ENCODE data around the gene NEUROD2.

The NEUROD2 gene

GRCh38 chr17:39607057-39607850, 466 bp downstream of the NEUROD2 start:
- Histone ChIP-seq H3K4me2 (ENCODE audit: low read length, poor library complexity, severe bottlenecking) (no peak overlapping the region), H3K23ac (ENCODE audit: low read length in 2 of 2) (no peak overlapping the region)

GRCh38 chr17:39606434-39607056, 1.2 kb downstream of the NEUROD2 start:
- no peak overlapping the region for H2BK5ac ChIP-seq (ENCODE audit: low read depth, low read length, poor library complexity, severe bottlenecking)
- H3K9ac ChIP-seq (ENCODE audit: low read length): no peak overlapping the region
- no peak overlapping the region for H3K23ac ChIP-seq (ENCODE audit: low read length in 2 of 2)
- no peak overlapping the region for H2BK15ac ChIP-seq (ENCODE audit: low read depth, poor library complexity, severe bottlenecking)
- no peak overlapping the region for H3K4ac ChIP-seq (ENCODE audit: low read depth in 1 of 2, low read length in 2 of 2)
- no peak for DNase-seq
- no peak overlapping the region for H2BK120ac ChIP-seq (ENCODE audit: low read depth, low read length)
- no peak overlapping the region for H3K27ac ChIP-seq (ENCODE audit: low read length, poor library complexity, severe bottlenecking)
- no peak overlapping the region for H2AFZ ChIP-seq (ENCODE audit: low read depth, low read length)
- no peak overlapping the region for H3K14ac ChIP-seq (ENCODE audit: low read length in 2 of 2)
- H3K18ac ChIP-seq (ENCODE audit: low read depth in 1 of 2, low read length in 2 of 2): no peak overlapping the region
- no peak overlapping the region for H4K8ac ChIP-seq (ENCODE audit: low read length)
- no peak overlapping the region for H2BK12ac ChIP-seq (ENCODE audit: low read length in 2 of 2)
- H3K9me3 ChIP-seq (ENCODE audit: control insufficient read depth, low read length): no peaks in the 10 kb centered on the region
- 1% methylated on average over 44 of the region's 66 CpGs for WGBS
- H3K79me1 ChIP-seq (replicated peaks; ENCODE audit: low read length, poor library complexity, severe bottlenecking): no peaks in the 10 kb centered on the region
- no peak overlapping the region for H3K4me2 ChIP-seq (ENCODE audit: low read length, poor library complexity, severe bottlenecking)
- H3K27me3 ChIP-seq (ENCODE audit: control insufficient read depth in 1 of 2, insufficient read depth in 1 of 2, low read length in 2 of 2): peaks cover 88 to 95% of the 10 kb centered on the region in 2 experiments
- H3K4me3 ChIP-seq (ENCODE audit: insufficient read depth in 1 of 2, low read depth in 1 of 2, low read length in 2 of 2): no peak overlapping the region
- no peak overlapping the region for H2AK5ac ChIP-seq (ENCODE audit: low read length, severe bottlenecking)
- H4K91ac ChIP-seq (ENCODE audit: low read length): no peak overlapping the region
- H3K4me1 ChIP-seq (ENCODE audit: control insufficient read depth, insufficient read depth, low read depth, low read length): peaks cover 21% of the 10 kb centered on the region
- no peaks in the 10 kb centered on the region for H3K36me3 ChIP-seq (ENCODE audit: control insufficient read depth in 1 of 2, insufficient read depth in 2 of 2, low read depth in 1 of 2, low read length in 2 of 2)

More at GRCh38 chr17:39607057-39607850, 466 bp downstream of the NEUROD2 start:
- Histone ChIP-seq H3K27ac (ENCODE audit: low read length, poor library complexity, severe bottlenecking) (no peak overlapping the region), H3K18ac (ENCODE audit: low read depth in 1 of 2, low read length in 2 of 2) (no peak overlapping the region), H4K8ac (ENCODE audit: low read length) (no peak overlapping the region), H3K4ac (ENCODE audit: low read depth in 1 of 2, low read length in 2 of 2) (no peak overlapping the region), H3K79me1 (replicated peaks; ENCODE audit: low read length, poor library complexity, severe bottlenecking) (no peaks in the 10 kb centered on the region), H2BK12ac (ENCODE audit: low read length in 2 of 2) (no peak overlapping the region), H3K36me3 (ENCODE audit: control insufficient read depth in 1 of 2, insufficient read depth in 2 of 2, low read depth in 1 of 2, low read length in 2 of 2) (no peaks in the 10 kb centered on the region), H3K9me3 (ENCODE audit: control insufficient read depth, low read length) (no peaks in the 10 kb centered on the region), H3K4me1 (ENCODE audit: control insufficient read depth, insufficient read depth, low read depth, low read length) (peaks cover 21% of the 10 kb centered on the region), H3K14ac (ENCODE audit: low read length in 2 of 2) (no peak overlapping the region), H2BK15ac (ENCODE audit: low read depth, poor library complexity, severe bottlenecking) (no peak overlapping the region), H3K9ac (ENCODE audit: low read length) (no peak overlapping the region), H2BK120ac (ENCODE audit: low read depth, low read length) (no peak overlapping the region), H2AK5ac (ENCODE audit: low read length, severe bottlenecking) (no peak overlapping the region), H3K27me3 (ENCODE audit: control insufficient read depth in 1 of 2, insufficient read depth in 1 of 2, low read length in 2 of 2) (peaks cover 88 to 90% of the 10 kb centered on the region in 2 experiments), H3K4me3 (ENCODE audit: insufficient read depth in 1 of 2, low read depth in 1 of 2, low read length in 2 of 2) (no peak overlapping the region), H4K91ac (ENCODE audit: low read length) (no peak overlapping the region), H2AFZ (ENCODE audit: low read depth, low read length) (no peak overlapping the region), H2BK5ac (ENCODE audit: low read depth, low read length, poor library complexity, severe bottlenecking) (no peak overlapping the region)
- 0% methylated on average over 24 of the region's 40 CpGs for WGBS
- DNase-seq: no peak

DNA sequence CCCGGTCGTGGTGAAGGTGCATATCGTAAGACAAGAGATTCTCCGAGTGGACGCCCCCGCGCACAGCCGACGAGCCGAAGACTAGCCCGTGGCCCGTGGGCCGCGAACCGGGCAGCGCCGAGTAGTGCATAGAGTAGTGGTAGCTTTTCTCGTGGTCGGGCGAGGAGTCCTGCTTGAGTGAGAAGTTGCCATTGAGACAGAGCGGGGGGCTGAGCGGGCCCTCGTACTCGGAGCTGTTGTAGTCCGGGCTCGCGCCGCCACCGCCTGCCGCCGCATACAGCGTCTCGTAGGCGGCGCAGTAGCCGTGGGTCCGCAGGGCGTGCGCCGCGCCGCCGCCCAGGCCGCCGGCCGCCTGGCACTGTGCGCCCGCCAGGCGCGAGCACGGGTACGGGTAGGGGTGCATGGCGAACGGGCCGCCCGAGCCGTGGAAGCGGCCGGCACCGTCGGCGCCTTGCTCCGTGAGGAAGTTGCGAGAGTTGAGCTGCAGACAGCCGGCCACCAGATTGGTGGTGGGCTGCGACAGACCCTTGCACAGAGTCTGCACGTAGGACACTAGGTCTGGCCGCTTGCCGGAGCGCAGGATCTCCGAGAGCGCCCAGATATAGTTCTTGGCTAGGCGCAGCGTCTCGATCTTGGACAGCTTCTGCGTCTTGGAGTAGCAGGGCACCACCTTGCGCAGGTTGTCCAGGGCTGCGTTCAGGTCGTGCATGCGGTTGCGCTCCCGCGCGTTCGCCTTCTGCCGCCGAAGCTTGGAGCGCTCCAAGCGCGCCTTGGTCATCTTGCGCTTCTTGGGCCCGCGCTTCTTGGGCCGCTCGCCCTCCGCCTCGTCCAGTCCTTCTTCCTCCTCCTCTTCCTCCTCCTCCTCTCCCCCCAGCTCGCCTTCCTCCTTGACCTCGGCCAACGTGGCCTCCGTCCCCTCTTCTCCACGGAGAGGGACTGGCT, 2.0 kb downstream of the NEUROD2 start:
- Histone ChIP-seq H3K27me3 (ENCODE audit: control insufficient read depth in 1 of 2, insufficient read depth in 1 of 2, low read length in 2 of 2) (peaks cover 88 to 95% of the 10 kb centered on the region in 2 experiments), H3K27ac (ENCODE audit: low read length, poor library complexity, severe bottlenecking) (no peak overlapping the region), H3K18ac (ENCODE audit: low read depth in 1 of 2, low read length in 2 of 2) (no peak overlapping the region), H4K8ac (ENCODE audit: low read length) (no peak overlapping the region), H3K14ac (ENCODE audit: low read length in 2 of 2) (no peak overlapping the region), H3K79me1 (replicated peaks; ENCODE audit: low read length, poor library complexity, severe bottlenecking) (no peaks in the 10 kb centered on the region), H3K9me3 (ENCODE audit: control insufficient read depth, low read length) (no peaks in the 10 kb centered on the region), H2BK15ac (ENCODE audit: low read depth, poor library complexity, severe bottlenecking) (no peak overlapping the region), H3K9ac (ENCODE audit: low read length) (no peak overlapping the region), H2AK5ac (ENCODE audit: low read length, severe bottlenecking) (no peak overlapping the region), H2BK12ac (ENCODE audit: low read length in 2 of 2) (no peak overlapping the region), H4K91ac (ENCODE audit: low read length) (no peak overlapping the region), H3K23ac (ENCODE audit: low read length in 2 of 2) (peak overlapping the region in 1 of 2 experiments; percentile 15), H3K4ac (ENCODE audit: low read depth in 1 of 2, low read length in 2 of 2) (no peak overlapping the region), H3K36me3 (ENCODE audit: control insufficient read depth in 1 of 2, insufficient read depth in 2 of 2, low read depth in 1 of 2, low read length in 2 of 2) (no peaks in the 10 kb centered on the region), H2BK5ac (ENCODE audit: low read depth, low read length, poor library complexity, severe bottlenecking) (no peak overlapping the region), H2AFZ (ENCODE audit: low read depth, low read length) (no peak overlapping the region), H3K4me2 (ENCODE audit: low read length, poor library complexity, severe bottlenecking) (peak overlapping the region; percentile 4), H3K4me3 (ENCODE audit: insufficient read depth in 1 of 2, low read depth in 1 of 2, low read length in 2 of 2) (no peak overlapping the region), H2BK120ac (ENCODE audit: low read depth, low read length) (no peak overlapping the region), H3K4me1 (ENCODE audit: control insufficient read depth, insufficient read depth, low read depth, low read length) (peaks cover 21% of the 10 kb centered on the region)
- peak; percentile 35 for DNase-seq
- 2% methylated on average over 86 of the region's 102 CpGs for WGBS

All from mesenchymal stem cell (in vitro differentiated cells and primary cell).